HG03442 (cell line): ENCODE data around the gene ABCA5.
"Not testable (repeated sequence)": the region's sequence is repeated elsewhere in the genome, so short reads cannot be mapped to it uniquely, and the experiment has no call there.

Experiments
- ATAC-seq: cut with Tn5 transposase; IDR thresholded peaks from one replicate; pipeline ENCODE4 v1.9.1; 2021; ENCODE audit warnings: mild to moderate bottlenecking, moderate library complexity; ENCODE audit not compliant: unreplicated experiment

Gene ABCA5

GRCh38 chr17:69213059-69213813, 113.7 kb downstream of the ABCA5 start:
- no peak for ATAC-seq

GRCh38 chr17:69208640-69209039, 118.3 kb downstream of the ABCA5 start:
- ATAC-seq, result no peak

GRCh38 chr17:69207151-69207550, 119.8 kb downstream of the ABCA5 start:
- ATAC-seq, result no peak

GRCh38 chr17:69198238-69198637, 128.7 kb downstream of the ABCA5 start:
- ATAC-seq, result no peak

GRCh38 chr17:69196105-69196653, 130.8 kb downstream of the ABCA5 start:
- ATAC-seq, result not testable (repeated sequence)
